Globus pallidus (tissue), 1 donor: ENCODE measurements around the gene CDC16.
"Not testable (repeated sequence)": the region's sequence is repeated elsewhere in the genome, so short reads cannot be mapped to it uniquely, and the experiment has no call there.

Source experiments
- DNase-seq: peaks from one replicate; pipeline ENCODE4 v3.0.0-alpha.2; 2015; ENCODE audit warnings: low spot score

CDC16 gene

DNA sequence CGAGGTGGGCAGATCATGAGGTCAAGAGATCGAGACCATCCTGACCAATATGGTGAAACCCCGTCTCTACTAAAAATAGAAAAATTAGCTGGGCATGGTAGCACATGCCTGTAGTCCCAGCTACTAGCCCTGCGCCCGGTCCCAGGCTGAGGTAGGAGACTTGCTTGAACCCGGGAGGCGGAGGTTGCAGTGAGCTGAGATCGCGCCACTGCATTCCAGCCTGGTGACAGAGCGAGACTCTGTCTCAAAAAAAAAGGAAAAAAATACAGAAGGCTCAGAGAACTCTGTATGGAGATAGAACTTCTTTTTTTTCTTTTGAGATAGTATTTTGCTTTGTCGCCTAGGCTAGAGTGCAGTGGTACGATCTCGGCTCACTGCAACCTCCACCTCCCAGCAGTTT, 29.6 kb downstream of the CDC16 start:
- DNase-seq = not testable (repeated sequence)

DNA sequence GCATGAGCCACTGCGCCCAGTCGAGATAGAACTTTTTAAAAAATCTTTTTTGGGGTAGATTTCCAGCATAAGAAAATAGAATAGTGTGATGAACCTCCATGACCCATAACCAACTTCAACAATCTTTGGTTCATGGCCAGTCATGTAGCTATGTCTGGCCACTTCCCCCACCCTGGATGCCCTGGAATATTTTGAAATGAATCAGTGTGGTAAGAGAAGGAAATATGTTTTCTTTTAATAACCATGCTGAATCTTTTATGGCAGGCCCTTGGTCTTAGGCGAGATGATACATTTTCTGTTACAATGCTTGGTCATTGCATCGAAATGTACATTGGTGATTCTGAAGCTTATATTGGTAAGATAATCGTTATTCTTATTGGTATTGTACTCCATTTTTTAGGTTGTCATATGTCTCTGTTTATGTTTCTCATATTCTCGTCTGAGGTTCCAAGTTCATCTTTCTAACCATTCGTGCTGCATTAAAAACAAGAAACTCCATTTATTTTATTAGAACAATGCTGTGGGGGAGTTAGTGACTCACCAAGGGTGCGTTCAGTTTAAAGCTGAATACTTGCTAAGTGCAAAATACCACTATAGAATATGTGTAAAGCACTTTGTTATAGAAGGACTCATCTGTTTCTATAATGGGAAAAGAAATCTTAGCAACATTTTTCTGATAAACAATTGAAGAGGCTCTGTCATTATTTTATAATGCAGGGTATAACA, 30.4 kb downstream of the CDC16 start:
- DNase-seq = no peak

- no peak for DNase-seq
Measured at GRCh38 chr13:114266241-114266640, 31.5 kb downstream of the CDC16 start.

- no peak for DNase-seq
Measured at GRCh38 chr13:114268344-114269280, 33.9 kb downstream of the CDC16 start.

DNA sequence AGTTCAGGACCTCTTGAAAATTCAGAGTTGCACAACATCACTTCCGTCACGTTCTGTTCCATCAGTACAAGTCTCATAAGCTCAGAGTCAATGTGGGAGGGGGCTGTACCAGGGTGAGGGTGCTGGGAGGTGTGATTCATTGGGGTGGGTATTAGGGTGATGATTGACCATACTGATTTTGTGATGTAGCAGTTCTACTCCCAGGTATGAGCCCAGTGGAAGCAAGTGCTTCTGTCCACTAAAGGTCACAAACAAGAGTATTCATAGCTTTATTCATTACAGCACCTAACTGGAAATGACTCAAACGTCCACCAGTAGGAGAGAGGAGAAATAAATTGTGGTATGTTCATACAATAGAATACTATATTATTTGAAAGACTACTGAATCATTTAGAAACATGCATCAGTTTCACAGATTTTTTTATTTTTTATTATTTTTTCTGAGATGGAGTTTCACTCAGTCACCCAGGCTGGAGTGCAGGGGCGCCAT, 34.6 kb downstream of the CDC16 start:
- no peak for DNase-seq

DNA sequence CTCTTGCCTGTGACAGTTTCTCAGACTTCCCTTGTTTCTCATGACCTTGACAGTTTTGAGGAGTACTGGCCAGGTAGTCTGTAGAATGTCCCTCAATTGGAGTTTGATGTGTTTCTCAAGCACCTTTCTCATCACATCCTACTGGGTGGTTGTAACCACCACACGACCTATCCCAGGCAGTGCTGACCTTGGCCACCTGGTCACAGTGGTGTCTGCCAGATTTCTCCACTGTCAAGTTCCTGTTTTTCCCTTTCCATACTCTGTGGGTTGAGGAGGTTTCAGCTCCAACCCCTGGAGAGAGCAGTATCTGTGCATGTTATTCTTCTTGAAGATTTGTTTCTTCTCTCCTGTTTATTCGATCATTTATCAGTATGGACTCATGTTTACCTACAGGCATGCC, 38.3 kb downstream of the CDC16 start:
- DNase-seq = no peak

DNA sequence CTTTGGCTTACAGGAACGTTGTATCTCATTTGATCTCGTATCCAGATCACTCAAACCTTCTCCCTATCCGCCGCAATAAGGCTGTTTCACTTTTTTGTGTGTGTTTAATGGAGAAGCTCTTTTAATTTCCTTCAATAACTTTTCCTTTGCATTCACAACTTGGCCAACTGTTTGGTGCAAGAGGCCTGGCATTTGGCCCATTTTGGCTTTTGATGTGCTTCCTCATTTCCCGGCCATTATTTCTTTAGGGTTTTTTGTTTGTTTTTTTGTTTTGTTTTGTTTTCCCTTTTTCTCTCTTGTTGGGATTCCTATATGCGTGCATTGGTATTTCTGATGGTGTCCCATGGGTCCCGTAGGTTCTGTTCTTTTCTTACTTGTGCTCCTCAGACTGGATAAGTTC, 40.6 kb downstream of the CDC16 start:
- DNase-seq = no peak

DNA sequence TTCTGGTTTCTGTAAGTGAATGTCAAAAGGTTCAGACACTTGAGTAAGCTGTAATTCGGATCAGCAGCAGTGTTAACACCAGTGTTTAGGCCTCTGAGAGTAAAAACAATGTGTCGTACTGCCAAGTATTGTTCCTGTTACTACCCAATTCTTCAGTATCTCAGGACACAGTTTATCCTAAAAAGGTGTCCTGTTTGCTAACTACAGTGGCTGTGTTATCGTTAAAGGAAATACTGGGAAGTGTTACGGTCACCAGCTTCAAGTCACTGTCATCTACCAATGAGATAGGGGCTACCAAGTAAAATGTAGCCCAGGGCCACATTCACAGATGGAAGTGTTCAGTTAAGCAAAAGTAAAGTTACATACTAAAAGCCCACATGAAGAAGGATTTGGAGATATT, 44.4 kb downstream of the CDC16 start:
- DNase-seq = no peak

DNA sequence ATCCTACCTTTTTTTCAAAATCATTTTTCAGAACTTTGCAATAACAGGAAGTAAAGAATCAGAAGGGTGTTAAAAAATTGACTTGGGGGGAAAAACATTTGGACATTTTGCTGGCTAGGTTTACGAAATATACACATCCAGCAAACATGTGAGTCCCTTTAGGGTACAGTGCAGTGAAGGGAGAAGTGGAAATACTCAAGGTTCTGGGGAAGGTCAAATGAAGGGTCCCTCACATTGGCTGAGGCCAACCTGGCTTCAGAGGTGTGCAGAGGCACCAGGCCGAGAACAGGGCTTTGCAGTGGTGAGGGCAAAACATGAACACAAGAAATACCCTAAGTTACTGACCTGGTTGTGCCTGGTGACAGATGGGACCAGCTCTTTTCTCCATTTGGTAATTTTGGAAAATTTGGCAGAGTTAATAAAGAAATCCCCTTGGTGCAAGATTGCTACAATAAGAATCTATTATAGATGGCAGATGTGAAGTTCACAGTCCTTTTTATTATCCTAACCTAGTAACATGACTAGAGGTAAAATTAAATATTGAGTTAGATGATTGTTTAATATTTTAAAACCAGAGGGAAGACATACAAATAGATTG, 45.2 kb downstream of the CDC16 start:
- no peak for DNase-seq

- DNase-seq = peak; percentile 92
Measured at GRCh38 chr13:114281351-114282040, 46.8 kb downstream of the CDC16 start, which contains the start of gene UPF3A. TSS of gene UPF3A (plus strand) at chr13:114281601. CDS start at chr13:114281640, 39 bp downstream.

GRCh38 chr13:114282041-114282670, 47.5 kb downstream of the CDC16 start:
- peak; percentile 65 for DNase-seq

- DNase-seq = no peak
Measured at GRCh38 chr13:114283576-114283975, 48.9 kb downstream of the CDC16 start.

GRCh38 chr13:114284680-114285079, 50.0 kb downstream of the CDC16 start:
- no peak for DNase-seq

DNA sequence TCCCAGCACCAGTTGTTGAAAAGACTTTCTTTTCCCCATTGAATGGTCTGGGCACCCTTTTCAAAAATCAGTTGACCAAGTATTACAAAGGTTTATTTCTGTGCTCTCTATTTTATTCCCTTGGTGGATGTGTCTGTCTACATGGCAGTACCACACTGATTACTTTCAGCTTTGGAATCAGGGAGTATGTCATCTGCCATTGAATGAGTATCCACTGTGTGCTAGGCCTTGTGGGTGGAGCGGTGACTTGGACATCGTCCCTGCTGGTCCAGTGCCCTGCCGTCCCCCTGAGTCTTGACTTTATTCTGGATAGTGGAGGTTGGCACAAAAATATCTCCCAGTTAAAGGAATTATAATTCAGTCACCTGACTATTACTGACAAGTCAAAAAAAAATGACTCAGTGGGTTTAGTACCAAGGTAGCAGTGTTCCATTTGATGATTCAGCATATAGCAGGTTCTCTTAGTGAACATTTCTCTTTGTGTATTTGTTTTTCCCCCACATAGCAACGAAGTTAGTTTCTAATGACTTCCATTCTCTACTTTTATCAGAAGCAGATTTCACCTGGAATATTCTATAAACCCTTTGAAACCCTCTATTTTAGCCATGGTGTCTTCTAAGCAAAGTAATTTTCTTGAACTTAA, 50.6 kb downstream of the CDC16 start:
- DNase-seq = no peak

DNA sequence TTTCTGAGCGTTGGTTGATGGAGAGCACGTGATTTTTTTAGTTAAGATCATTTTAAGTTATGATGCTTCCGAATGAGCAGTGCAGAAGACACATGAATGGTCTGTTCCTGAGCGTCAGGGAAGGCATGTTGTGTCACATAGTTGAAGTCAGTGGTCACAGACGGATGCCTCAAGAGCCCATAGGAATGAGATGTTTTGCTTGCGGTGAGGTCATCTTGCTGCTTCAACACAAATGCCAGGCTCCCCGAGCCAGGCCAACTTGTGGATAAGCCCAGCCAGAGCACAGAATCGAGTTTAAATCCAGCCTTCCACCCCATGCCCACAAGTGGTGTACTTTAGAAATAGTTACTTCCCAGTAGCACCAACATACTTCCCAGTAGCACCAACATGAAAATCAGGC, 52.1 kb downstream of the CDC16 start:
- DNase-seq = no peak

- no peak for DNase-seq
Measured at GRCh38 chr13:114288157-114288591, 53.5 kb downstream of the CDC16 start.

DNA sequence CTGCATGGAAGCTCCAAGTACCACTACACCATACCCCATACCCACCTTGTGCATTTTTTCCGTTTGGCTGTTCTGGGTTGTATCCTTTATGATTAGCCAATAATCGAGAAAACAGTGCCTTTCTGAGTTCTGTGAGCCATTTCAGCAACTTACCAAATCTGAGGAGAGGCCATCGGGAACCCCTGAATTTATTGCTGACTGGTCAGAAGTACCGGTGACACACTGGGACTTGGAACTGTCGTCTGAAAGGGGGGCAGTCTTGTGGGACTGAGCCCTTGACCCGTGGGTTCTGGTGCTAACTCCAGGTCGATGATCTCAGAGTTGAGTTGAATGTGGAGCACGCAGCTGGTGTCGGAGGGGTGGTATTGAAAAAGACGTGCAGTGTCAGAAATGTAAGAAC, 61.8 kb downstream of the CDC16 start:
- DNase-seq = no peak

DNA sequence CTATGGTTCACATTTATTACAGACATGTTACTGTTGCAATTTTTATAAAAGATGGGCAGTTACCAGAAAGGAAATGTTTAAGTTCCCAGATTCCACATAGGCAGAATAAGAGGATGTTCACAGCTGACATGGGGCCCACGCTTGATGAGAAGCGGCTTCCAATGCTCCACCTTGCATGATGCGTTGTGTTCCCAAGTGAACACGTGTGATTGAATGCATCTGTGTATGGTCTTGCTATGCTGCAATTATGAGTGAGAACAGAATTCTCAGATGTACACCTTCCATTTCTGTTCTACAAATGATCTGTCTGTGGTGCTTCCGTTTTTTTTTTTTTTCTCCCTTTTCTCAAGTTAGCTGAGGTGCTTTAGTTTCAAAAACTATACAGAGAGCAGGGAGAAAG, 62.2 kb downstream of the CDC16 start:
- no peak for DNase-seq

- DNase-seq = no peak
Measured at GRCh38 chr13:114298866-114299265, 64.2 kb downstream of the CDC16 start.

DNA sequence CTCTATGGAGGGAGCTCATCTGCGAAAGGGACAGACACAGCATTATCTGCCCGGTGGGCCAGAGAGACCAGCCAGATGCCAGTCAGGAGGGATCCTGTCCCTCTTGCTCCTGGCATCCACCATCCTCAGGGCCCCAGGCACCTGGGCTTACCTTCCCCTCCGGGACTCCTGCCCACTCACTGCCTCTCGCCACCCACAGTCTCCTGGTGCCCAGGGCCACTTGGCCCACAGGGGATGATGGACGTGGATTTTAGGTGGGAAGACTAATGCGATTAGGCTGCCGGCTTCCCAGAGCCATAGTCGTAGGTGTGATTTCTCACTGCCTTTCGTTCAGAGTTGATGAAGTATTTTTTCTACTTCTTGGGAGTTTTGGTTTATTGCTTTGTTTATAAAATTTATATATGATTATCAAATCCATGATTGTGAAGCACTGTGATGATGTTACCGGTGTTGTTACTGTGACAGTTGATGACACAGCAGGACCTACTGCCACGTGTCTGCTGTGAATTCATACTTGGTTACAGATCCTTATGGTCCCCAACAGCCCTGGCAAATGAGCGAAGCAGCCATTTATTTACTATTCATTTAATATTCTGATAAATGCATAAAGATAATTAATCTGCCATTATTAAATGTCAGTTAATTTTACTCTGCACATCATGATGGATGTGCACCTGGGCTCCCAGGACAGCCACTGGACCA, 65.1 kb downstream of the CDC16 start:
- DNase-seq = no peak
